ENCODE results near the gene ZNF302. TPM values are rescaled to one million over a fixed set of nuclear protein-coding genes. Genes with fewer than 3 reads are reported as not detected.
A peak's percentile ranks its signal among the peaks of the same experiment; 100 is the strongest.

Gene ZNF302
- total RNA-seq, 1 donor from 2014 or later, result 17.2 TPM

DNA sequence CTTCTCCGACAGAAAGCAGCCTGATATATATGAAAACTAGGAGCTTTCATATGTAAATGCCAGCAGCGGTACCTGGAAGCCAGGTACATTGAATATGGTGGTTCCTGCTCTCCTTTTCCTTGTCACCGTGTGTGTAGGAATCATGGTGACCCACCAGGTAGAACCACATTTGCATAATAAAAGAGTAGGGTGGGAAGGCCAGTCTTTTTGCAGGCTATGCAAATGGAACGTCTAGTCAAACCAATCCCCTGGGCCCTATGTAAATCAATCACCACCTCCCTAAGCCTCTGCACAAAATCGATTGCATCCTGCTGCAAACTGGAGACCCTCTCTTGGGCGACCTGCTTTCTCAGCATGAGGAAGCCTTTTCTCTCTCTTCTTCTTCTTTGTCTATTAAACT, 34.4 kb downstream of the ZNF302 start:
- Histone ChIP-seq H3K27ac (no peak overlapping the region), H3K9me3 (no peaks in the 10 kb centered on the region), H3K27me3 (no peaks in the 10 kb centered on the region), H3K4me1 (no peaks in the 10 kb centered on the region), H3K36me3 (no peaks in the 10 kb centered on the region), H3K4me3 (no peak overlapping the region)
- intact Hi-C loops (cut with DNase I), result loop anchor here (10.0 kb wide), 1 partner anchor 567 kb away; no protein-coding TSS in a partner anchor
- DNase-seq (ENCODE audit: extremely low spot score in 2 of 2), result no peak
- TF ChIP-seq POLR2AphosphoS5 (IDR thresholded peaks at IDR 0.05; ENCODE audit: insufficient read depth in 1 of 2, low read depth in 1 of 2), result no peak
- TF ChIP-seq, protein P1, sequence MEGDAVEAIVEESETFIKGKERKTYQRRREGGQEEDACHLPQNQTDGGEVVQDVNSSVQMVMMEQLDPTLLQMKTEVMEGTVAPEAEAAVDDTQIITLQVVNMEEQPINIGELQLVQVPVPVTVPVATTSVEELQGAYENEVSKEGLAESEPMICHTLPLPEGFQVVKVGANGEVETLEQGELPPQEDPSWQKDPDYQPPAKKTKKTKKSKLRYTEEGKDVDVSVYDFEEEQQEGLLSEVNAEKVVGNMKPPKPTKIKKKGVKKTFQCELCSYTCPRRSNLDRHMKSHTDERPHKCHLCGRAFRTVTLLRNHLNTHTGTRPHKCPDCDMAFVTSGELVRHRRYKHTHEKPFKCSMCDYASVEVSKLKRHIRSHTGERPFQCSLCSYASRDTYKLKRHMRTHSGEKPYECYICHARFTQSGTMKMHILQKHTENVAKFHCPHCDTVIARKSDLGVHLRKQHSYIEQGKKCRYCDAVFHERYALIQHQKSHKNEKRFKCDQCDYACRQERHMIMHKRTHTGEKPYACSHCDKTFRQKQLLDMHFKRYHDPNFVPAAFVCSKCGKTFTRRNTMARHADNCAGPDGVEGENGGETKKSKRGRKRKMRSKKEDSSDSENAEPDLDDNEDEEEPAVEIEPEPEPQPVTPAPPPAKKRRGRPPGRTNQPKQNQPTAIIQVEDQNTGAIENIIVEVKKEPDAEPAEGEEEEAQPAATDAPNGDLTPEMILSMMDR (IDR thresholded peaks at IDR 0.05), result no peak

DNA sequence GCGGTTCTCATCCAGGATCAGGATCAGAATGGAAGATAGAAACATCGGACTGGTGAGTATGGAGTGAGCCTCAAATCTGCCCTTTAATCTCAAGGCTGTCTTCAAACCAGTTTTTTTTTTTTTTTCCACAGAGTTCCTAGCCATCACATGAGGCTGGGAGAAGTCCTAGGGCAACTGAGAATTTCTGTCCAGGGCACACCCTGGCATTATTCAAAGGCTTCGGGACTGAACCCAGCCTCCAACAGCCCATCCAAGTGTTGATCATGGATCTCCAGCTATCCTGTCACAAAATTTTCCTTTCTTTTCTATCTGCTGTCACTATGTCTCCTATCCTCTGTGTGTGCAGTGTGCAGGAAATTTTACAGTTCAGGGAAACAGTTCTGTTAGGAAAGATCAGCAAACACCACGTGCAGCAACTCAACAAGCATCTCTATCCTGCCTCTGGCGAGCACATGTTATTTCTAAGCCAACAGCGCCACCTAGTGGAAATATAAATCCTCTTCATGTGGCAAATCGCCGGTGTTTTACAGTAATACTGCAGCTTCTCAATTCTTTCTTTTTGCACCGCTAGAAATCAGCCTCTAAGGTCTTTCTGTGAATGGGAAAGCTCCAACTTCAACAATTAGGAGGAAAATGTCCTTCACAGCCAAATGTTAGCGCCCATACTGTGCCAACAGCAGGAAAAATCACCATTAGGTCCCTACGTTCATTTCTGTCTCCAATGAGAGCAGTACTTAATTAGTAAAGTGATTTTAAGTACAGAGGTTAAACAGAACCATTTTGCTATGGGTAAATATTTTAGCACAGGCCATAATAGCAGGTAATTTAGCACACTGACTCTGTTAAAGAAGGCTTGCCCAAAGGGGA, 35.1 kb downstream of the ZNF302 start:
- DNase-seq (ENCODE audit: extremely low spot score in 2 of 2), result no peak
- Histone ChIP-seq H3K27ac (no peak overlapping the region), H3K4me1 (no peaks in the 10 kb centered on the region), H3K4me3 (no peak overlapping the region), H3K27me3 (no peaks in the 10 kb centered on the region), H3K9me3 (no peaks in the 10 kb centered on the region), H3K36me3 (no peaks in the 10 kb centered on the region)
- intact Hi-C loops (cut with DNase I), result loop anchor here (10.0 kb wide), 1 partner anchor 568 kb away; no protein-coding TSS in a partner anchor
- TF ChIP-seq POLR2AphosphoS5 (IDR thresholded peaks at IDR 0.05; ENCODE audit: insufficient read depth in 1 of 2, low read depth in 1 of 2) (peak in 1 of 2 donors; percentile 43), POLR2A (IDR thresholded peaks at IDR 0.05) (no peak)
- TF ChIP-seq, protein P1 (IDR thresholded peaks at IDR 0.05), result peak; percentile 71 to 96 (median 84)

DNA sequence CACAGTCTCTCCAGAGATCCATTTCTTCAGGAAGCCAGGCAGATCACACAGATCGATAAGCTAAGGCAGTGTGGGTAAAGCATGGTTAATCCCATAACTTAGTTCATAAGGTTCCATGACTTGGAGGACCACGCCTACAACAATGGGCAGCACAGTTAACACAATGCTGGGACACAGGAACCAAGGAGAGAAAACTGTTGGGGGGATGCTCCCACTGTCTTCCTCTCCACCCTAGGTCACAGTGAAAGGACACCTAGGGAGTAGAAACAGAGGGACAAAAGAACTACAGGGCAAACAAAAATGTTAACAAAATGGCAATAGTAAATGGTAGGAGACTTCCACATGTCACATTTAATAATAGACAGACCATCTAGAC, 35.8 kb downstream of the ZNF302 start:
- Histone ChIP-seq H3K4me1 (no peaks in the 10 kb centered on the region), H3K27me3 (no peaks in the 10 kb centered on the region), H3K36me3 (no peaks in the 10 kb centered on the region), H3K4me3 (no peak overlapping the region), H3K9me3 (no peaks in the 10 kb centered on the region), H3K27ac (no peak overlapping the region)
- intact Hi-C loops (cut with DNase I), result loop anchor here (10.0 kb wide), 1 partner anchor 568 kb away; no protein-coding TSS in a partner anchor
- TF ChIP-seq POLR2AphosphoS5 (IDR thresholded peaks at IDR 0.05; ENCODE audit: insufficient read depth in 1 of 2, low read depth in 1 of 2), result no peak
- no peak for TF ChIP-seq POLR2A (IDR thresholded peaks at IDR 0.05)
- TF ChIP-seq, protein P1 (IDR thresholded peaks at IDR 0.05), result no peak
- DNase-seq (ENCODE audit: extremely low spot score in 2 of 2), result no peak

DNA sequence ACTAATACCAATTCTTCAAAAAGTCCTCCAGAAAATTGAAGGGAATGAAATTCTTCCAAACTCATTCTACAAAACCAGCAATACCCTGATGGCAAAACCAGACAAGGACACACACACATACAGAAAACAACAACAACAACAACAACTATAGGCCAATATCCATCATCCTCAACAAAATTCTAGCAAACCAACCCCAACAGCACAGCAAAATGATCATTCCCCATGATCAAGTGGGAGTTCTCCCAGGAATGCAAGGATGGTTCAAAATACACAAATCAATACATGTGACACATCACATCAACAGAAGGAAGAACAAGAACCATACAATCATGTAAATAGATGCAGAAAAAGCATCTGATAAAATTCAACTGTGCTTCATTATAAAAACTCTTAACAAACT, 37.9 kb downstream of the ZNF302 start:
- Histone ChIP-seq H3K27ac (no peak overlapping the region), H3K9me3 (no peaks in the 10 kb centered on the region), H3K36me3 (no peaks in the 10 kb centered on the region), H3K4me3 (no peak overlapping the region), H3K4me1 (no peaks in the 10 kb centered on the region), H3K27me3 (no peaks in the 10 kb centered on the region)
- intact Hi-C loops (cut with DNase I), result loop anchor here (10.0 kb wide), 1 partner anchor 571 kb away; no protein-coding TSS in a partner anchor
- no peak for DNase-seq (ENCODE audit: extremely low spot score in 2 of 2)
- TF ChIP-seq POLR2A (IDR thresholded peaks at IDR 0.05) (no peak), POLR2AphosphoS5 (IDR thresholded peaks at IDR 0.05; ENCODE audit: insufficient read depth in 1 of 2, low read depth in 1 of 2) (no peak)
- TF ChIP-seq, protein P1 (IDR thresholded peaks at IDR 0.05), result no peak

DNA sequence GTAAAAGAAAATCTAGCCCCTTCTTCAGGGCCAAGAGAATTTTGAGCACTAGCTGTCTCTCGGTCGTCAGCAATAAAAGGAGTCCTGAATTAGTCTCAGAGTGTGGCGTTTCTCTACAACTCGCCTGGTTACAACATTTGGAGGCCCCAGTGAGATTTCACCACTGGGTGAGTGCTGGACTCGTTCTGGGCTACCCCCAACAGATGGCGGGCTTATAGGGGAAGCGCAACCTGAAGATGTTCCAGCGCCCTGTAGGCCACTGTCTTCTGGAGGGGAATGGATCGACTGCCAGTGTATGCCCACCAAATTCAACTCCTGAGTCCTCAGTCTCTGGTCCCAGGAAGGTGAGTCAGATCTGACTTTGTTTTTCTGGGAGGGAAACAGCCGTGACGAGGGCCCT, 44.9 kb downstream of the ZNF302 start:
- H3K27me3 ChIP-seq, result no peaks in the 10 kb centered on the region
- TF ChIP-seq POLR2AphosphoS5 (IDR thresholded peaks at IDR 0.05; ENCODE audit: insufficient read depth in 1 of 2, low read depth in 1 of 2) (no peak), POLR2A (IDR thresholded peaks at IDR 0.05) (no peak)
- TF ChIP-seq, protein P1 (IDR thresholded peaks at IDR 0.05), result no peak
- intact Hi-C loops (cut with DNase I), result loop anchor here (5.0 kb wide), 1 partner anchor 690 kb away; no protein-coding TSS in a partner anchor
- no peak for DNase-seq (ENCODE audit: extremely low spot score in 2 of 2)
- no peaks in the 10 kb centered on the region for H3K9me3 ChIP-seq
- no peaks in the 10 kb centered on the region for H3K4me1 ChIP-seq
- H3K36me3 ChIP-seq, result no peaks in the 10 kb centered on the region
- H3K4me3 ChIP-seq, result no peak overlapping the region
- no peak overlapping the region for H3K27ac ChIP-seq
